CD4-positive, alpha-beta T cell treated with Interleukin-4 for 4 hours (primary cell): ENCODE data around the gene CRIM1.

ENCODE experiments used
- DNase-seq: peaks from one replicate; pipeline ENCODE4 v3.0.0-alpha.2; 2020

Gene CRIM1

GRCh38 chr2:36528766-36529392 is 173.3 kb downstream of the CRIM1 start:
- DNase-seq = no peak

GRCh38 chr2:36530178-36530982 is 174.8 kb downstream of the CRIM1 start:
- no peak for DNase-seq

GRCh38 chr2:36530983-36531354 is 175.4 kb downstream of the CRIM1 start:
- DNase-seq = no peak

GRCh38 chr2:36534275-36534799 is 178.8 kb downstream of the CRIM1 start:
- no peak for DNase-seq

GRCh38 chr2:36535099-36535498 is 179.5 kb downstream of the CRIM1 start:
- no peak for DNase-seq

GRCh38 chr2:36536776-36537175 is 181.2 kb downstream of the CRIM1 start:
- DNase-seq = no peak

GRCh38 chr2:36538335-36538734 is 182.8 kb downstream of the CRIM1 start:
- DNase-seq = no peak

- no peak for DNase-seq
Observed at GRCh38 chr2:36539631-36540030, 184.1 kb downstream of the CRIM1 start.

GRCh38 chr2:36540986-36541754 is 185.6 kb downstream of the CRIM1 start:
- no peak for DNase-seq

- no peak for DNase-seq
Observed at GRCh38 chr2:36541891-36542595, 186.5 kb downstream of the CRIM1 start.

GRCh38 chr2:36544638-36545338 is 189.2 kb downstream of the CRIM1 start:
- DNase-seq = no peak

GRCh38 chr2:36545871-36546416 is 190.4 kb downstream of the CRIM1 start:
- no peak for DNase-seq

GRCh38 chr2:36547906-36548305 is 192.3 kb downstream of the CRIM1 start:
- DNase-seq = no peak

- no peak for DNase-seq
Observed at GRCh38 chr2:36549165-36549574, 193.6 kb downstream of the CRIM1 start.

- no peak for DNase-seq
Observed at GRCh38 chr2:36550006-36550405, 194.4 kb downstream of the CRIM1 start.

- no peak for DNase-seq
Observed at GRCh38 chr2:36553683-36554082, 198.1 kb downstream of the CRIM1 start.

- DNase-seq = no peak
Observed at GRCh38 chr2:36554531-36554930, 199.0 kb downstream of the CRIM1 start.

GRCh38 chr2:36555789-36556188 is 200.2 kb downstream of the CRIM1 start:
- no peak for DNase-seq

- DNase-seq = no peak
Observed at GRCh38 chr2:36556842-36557241, 201.3 kb downstream of the CRIM1 start.

- DNase-seq = no peak
Observed at GRCh38 chr2:36559221-36559942, 203.8 kb downstream of the CRIM1 start.

- no peak for DNase-seq
Observed at GRCh38 chr2:36560726-36561125, 205.1 kb downstream of the CRIM1 start.
